SK-N-MC (cell line): Measurements from ENCODE around the gene MTSS2.

Source experiments
- EZH2 ChIP-seq: fragments of 200-600 bp; sonication (generic); IDR thresholded peaks from one replicate; pipeline ENCODE4 v1.6.1; 2017; ENCODE audit warnings: antibody characterized with exemption
- POLR2AphosphoS5 ChIP-seq: IDR thresholded peaks from 2 replicates; pipeline ENCODE4 v1.6.1; 2012; ENCODE audit warnings: mild to moderate bottlenecking, low read depth, low read length, borderline replicate concordance

GRCh38 chr16:70712359-70712758, 26.5 kb upstream of the MTSS2 start:
- no peak for TF ChIP-seq EZH2
- TF ChIP-seq POLR2AphosphoS5 = no peak
